K562 (cell line): ENCODE measurements around the gene ADCY4. TPM values are rescaled to one million over a fixed set of nuclear protein-coding genes. Genes with fewer than 3 reads are reported as not detected.

ENCODE experiments used
- BRCA1 ChIP-seq, 2 experiments: fragments of 450-650 bp in 1 of 2; sonication (generic) in 1 of 2; formaldehyde crosslinking in 1 of 2; IDR thresholded peaks; 2 replicates each; pipeline versions ENCODE4 v1.5.0 to v1.6.1; 2017 to 2020; ENCODE audit warnings: mild to moderate bottlenecking in 1 of 2, missing genetic modification reagents in 1 of 2
- ETS2 ChIP-seq: IDR thresholded peaks from 2 replicates; pipeline ENCODE4 v1.6.1; 2016; ENCODE audit warnings: borderline replicate concordance, missing genetic modification characterization, mild to moderate bottlenecking, moderate library complexity, missing compliant biosample characterization; ENCODE audit not compliant: poor library complexity, severe bottlenecking
- FUS ChIP-seq: fragments of 200-400 bp; formaldehyde crosslinking; optimal IDR thresholded peaks from 2 replicates; pipeline ENCODE3; 2017; ENCODE audit warnings: low read depth, low read length
- JUN ChIP-seq, 2 experiments: sonication (generic) in 1 of 2; formaldehyde crosslinking in 1 of 2; IDR thresholded peaks; 2 replicates each; pipeline versions ENCODE4 v1.6.1 to v1.8.0; 2012 to 2022; ENCODE audit warnings: borderline replicate concordance in 2 of 2, mild to moderate bottlenecking in 2 of 2, improper control_type of control experiment in 1 of 2, low read depth in 1 of 2, low read length in 1 of 2, missing genetic modification reagents in 1 of 2
- KDM1A ChIP-seq, 2 experiments: fragments of 450-650 bp; IDR thresholded peaks; 2 replicates each; pipeline ENCODE4 v1.6.1; 2016; ENCODE audit warnings: mild to moderate bottlenecking in 2 of 2
- LEF1 ChIP-seq: fragments of 450-650 bp; IDR thresholded peaks from 2 replicates; pipeline ENCODE4 v1.6.1; 2016; ENCODE audit warnings: mild to moderate bottlenecking
- MAZ ChIP-seq, 2 experiments: fragments of 450-650 bp in 1 of 2; sonication (generic) in 1 of 2; formaldehyde crosslinking; IDR thresholded peaks in 1 of 2; conservative IDR thresholded peaks in 1 of 2; 2 replicates each; pipeline versions ENCODE4 v1.4.0 to v1.5.0; 2020; ENCODE audit warnings: mild to moderate bottlenecking in 1 of 2, missing genetic modification reagents in 1 of 2
- SAP30 ChIP-seq: fragments of 200-600 bp; sonication (generic); IDR thresholded peaks from 2 replicates; pipeline ENCODE4 v1.6.1; 2012; ENCODE audit warnings: borderline replicate concordance, low read depth, mild to moderate bottlenecking, moderate library complexity, low read length, control low read depth, inconsistent platforms; ENCODE audit not compliant: insufficient read depth, poor library complexity, severe bottlenecking
- SIN3A ChIP-seq, 2 experiments: fragments of 150-350 bp in 1 of 2; IDR thresholded peaks; 2 replicates each; pipeline ENCODE4 v1.6.1; 2011 to 2016; ENCODE audit warnings: borderline replicate concordance in 2 of 2, low read depth in 2 of 2, low read length in 2 of 2, mild to moderate bottlenecking in 2 of 2, moderate library complexity in 2 of 2; ENCODE audit not compliant: control insufficient read depth in 1 of 2
- TEAD1 ChIP-seq, 2 experiments: fragments of 450-650 bp in 1 of 2; sonication (generic) in 1 of 2; formaldehyde crosslinking; IDR thresholded peaks; 2 replicates each; pipeline versions ENCODE4 v1.4.0 to v1.8.0; 2020 to 2022; ENCODE audit warnings: mild to moderate bottlenecking in 2 of 2, missing genetic modification reagents in 1 of 2
- ZBTB1 ChIP-seq: sonication (generic); formaldehyde crosslinking; IDR thresholded peaks from 2 replicates; pipeline ENCODE4 v1.8.1; 2023; ENCODE audit warnings: missing genetic modification reagents, low read depth, mild to moderate bottlenecking, borderline replicate concordance
- ZNF232 ChIP-seq: sonication (generic); formaldehyde crosslinking; IDR thresholded peaks from 2 replicates; pipeline ENCODE4 v1.8.0; 2022; ENCODE audit warnings: mild to moderate bottlenecking, missing genetic modification reagents
- ZNF316 ChIP-seq: fragments of 450-650 bp; IDR thresholded peaks from 2 replicates; pipeline ENCODE4 v1.6.1; 2016
- ZNF318 ChIP-seq, 2 experiments: fragments of 450-650 bp; IDR thresholded peaks; 2 replicates each; pipeline ENCODE4 v1.6.1; 2016; ENCODE audit warnings: mild to moderate bottlenecking in 2 of 2, borderline replicate concordance in 1 of 2, low read depth in 1 of 2, moderate library complexity in 1 of 2
- ZNF696 ChIP-seq: fragments of 250-450 bp; sonication (Bioruptor Pico); conservative IDR thresholded peaks from 2 replicates; pipeline ENCODE4 v1.4.0; 2020; ENCODE audit warnings: mild to moderate bottlenecking, moderate library complexity
- polyA plus RNA-seq, 8 experiments: library from polyadenylated mRNA; depleted of rRNA in 4 of 8; stranded (reverse) in 5 of 8; unstranded in 3 of 8; fragments of >200 nt; fragmentation: Nextera tagmentation in 2 of 8; fragmentation: Illumina TruSeq in 1 of 8; extraction: Ambion mirVana in 2 of 8; extraction: Trizol in 1 of 8; gene quantifications; 2 replicates each; pipeline versions ENCODE4 v1.2.1 to v1.2.3, GENCODE V29; 2011 to 2014; ENCODE audit warnings: inconsistent platforms in 1 of 8, missing spikeins in 1 of 8
- total RNA-seq, 7 experiments: library from RNA; depleted of rRNA in 6 of 7; stranded (reverse); fragments of >200 nt in 6 of 7; fragmentation: Illumina TruSeq in 2 of 7; extraction: Trizol in 2 of 7; gene quantifications; 2 replicates each; pipeline versions ENCODE4 v1.2.1 to v1.2.3, GENCODE V29; 2011 to 2021; ENCODE audit warnings: low replicate concordance in 1 of 7
- TF ChIP-seq, protein P1 (sequence below): sonication (generic); IDR thresholded peaks from 2 replicates; pipeline ENCODE4 v1.6.1; 2016

Gene ADCY4
- total and polyA plus RNA-seq, 9 of the 15 experiments (the other 6 are each of a cell fraction or from before 2014, with no cell fraction given): 0.04 to 0.31 (median 0.15) TPM; not detected in 2

- TF ChIP-seq MAZ (CRISPR knock-in tag; conservative IDR thresholded peaks at IDR 0.05 in 1 of 2, IDR thresholded peaks at IDR 0.05 in 1 of 2): peak in 1 of 2 experiments; percentile 80; a peak in 2 of 4 replicates
- no peak; the same call in 1 of the 2 replicates for TF ChIP-seq LEF1
- no peak for TF ChIP-seq TEAD1 (CRISPR knock-in tag; IDR thresholded peaks at IDR 0.05)
- 0 out of 2 replicates have a peak, but pooled peaks have one; percentile 30 for TF ChIP-seq JUN (IDR thresholded peaks at IDR 0.05; ENCODE audit: borderline replicate concordance, low read depth, low read length)
- TF ChIP-seq JUN (CRISPR knock-in tag; IDR thresholded peaks at IDR 0.05; ENCODE audit: borderline replicate concordance): no peak
- TF ChIP-seq ZNF232: no peak
- TF ChIP-seq ZNF316: no peak
- TF ChIP-seq ETS2 (tag): no peak
- TF ChIP-seq SIN3A (IDR thresholded peaks at IDR 0.05; ENCODE audit: borderline replicate concordance in 2 of 2, control insufficient read depth in 1 of 2, low read depth in 2 of 2, low read length in 2 of 2): peak; percentile 96 to 97
- TF ChIP-seq ZNF318 (IDR thresholded peaks at IDR 0.05; ENCODE audit: borderline replicate concordance in 1 of 2, low read depth in 1 of 2): no peak
- TF ChIP-seq, protein P1, sequence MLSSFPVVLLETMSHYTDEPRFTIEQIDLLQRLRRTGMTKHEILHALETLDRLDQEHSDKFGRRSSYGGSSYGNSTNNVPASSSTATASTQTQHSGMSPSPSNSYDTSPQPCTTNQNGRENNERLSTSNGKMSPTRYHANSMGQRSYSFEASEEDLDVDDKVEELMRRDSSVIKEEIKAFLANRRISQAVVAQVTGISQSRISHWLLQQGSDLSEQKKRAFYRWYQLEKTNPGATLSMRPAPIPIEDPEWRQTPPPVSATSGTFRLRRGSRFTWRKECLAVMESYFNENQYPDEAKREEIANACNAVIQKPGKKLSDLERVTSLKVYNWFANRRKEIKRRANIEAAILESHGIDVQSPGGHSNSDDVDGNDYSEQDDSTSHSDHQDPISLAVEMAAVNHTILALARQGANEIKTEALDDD: no peak
- no peak for TF ChIP-seq ZNF696 (CRISPR knock-in tag)
- no peak for TF ChIP-seq FUS
- TF ChIP-seq KDM1A (IDR thresholded peaks at IDR 0.05): no peak
- no peak for TF ChIP-seq ZBTB1 (CRISPR knock-in tag)
- TF ChIP-seq BRCA1 (IDR thresholded peaks at IDR 0.05): no peak
- no peak for TF ChIP-seq BRCA1 (CRISPR knock-in tag; IDR thresholded peaks at IDR 0.05)
- peak; percentile 39 for TF ChIP-seq SAP30
These were observed 35.3 kb downstream of the ADCY4 start, which contains the start of the genes DHRS1 and NOP9 (continued) for GRCh38 chr14:24299255-24300191.
